Measurements from ENCODE around the gene GRID2.

Gene GRID2

DNA sequence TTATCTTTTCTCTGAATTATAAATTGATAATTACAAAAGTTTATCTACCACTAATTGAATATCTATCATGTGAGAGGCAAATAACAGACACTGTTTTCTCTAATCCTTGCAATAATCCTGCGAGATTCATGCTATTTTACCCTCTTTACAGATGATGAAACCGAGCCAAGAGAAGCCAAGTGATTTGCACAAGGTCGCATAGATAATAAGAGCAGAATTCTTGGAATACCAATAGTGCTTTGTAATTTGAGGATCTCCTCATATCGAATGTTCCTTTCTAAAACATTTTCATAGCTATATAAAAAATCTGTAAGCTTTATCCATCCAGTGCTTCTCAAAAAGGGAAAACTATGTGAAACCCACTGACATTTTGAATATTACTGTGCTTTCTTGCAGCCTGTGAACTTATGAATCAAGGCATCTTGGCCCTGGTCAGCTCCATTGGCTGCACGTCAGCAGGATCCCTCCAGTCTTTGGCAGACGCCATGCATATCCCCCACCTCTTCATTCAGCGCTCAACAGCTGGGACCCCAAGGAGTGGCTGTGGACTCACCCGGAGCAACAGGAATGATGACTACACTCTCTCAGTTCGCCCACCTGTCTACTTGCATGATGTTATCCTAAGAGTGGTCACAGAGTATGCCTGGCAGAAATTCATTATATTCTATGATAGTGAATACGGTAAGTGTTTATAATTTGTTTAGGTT, 781.0 kb downstream of the GRID2 start:
- DNase-seq (ENCODE audit: low read depth), result no peak

- DNase-seq (ENCODE audit: low read depth), result no peak
Measured at GRCh38 chr4:93086356-93086755, 782.6 kb downstream of the GRID2 start.

- DNase-seq (ENCODE audit: low read depth), result no peak
Measured at GRCh38 chr4:93092765-93093164, 789.0 kb downstream of the GRID2 start.

GRCh38 chr4:93103042-93103441, 799.3 kb downstream of the GRID2 start:
- DNase-seq (ENCODE audit: low read depth), result no peak

DNA sequence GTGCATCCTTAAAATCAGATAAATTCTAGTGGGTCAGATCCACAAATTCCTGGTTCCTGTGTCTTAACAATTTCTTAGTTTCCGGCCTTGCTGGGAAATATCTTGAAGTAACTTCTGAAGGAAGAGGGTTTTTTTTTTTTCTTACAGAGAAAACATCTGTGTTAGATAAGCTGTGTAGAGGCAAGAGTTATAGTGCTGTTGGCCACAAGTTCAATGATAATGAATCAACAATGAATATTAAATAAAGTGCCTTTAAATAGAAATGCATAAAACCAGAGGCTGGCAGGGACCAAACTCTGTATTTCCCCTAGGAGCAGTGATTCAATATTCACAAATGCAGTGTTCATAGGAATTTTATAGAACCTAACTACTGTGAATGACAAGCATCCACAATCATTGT, 812.9 kb downstream of the GRID2 start:
- no peak for DNase-seq (ENCODE audit: low read depth)

DNA sequence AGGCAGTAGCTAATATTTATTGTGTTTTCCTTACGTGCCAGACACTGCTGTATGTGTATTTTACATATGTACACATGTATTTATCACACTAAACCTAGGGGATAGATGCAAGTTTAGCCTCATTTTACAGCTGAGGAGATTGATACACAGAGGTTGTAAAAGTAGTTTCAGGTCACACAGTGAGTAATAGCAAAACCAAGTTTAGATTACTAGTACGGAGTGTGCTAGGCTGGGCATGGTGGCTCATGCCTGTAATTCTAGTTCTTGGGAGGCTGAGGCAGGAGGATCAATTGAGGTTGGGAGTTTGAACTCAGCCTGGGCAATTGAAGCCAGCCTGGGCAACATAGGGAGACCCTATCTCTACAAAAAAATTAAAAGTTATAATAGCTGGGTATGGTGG, 823.7 kb downstream of the GRID2 start:
- no peak for DNase-seq (ENCODE audit: low read depth)

GRCh38 chr4:93132631-93133030, 828.9 kb downstream of the GRID2 start:
- DNase-seq (ENCODE audit: low read depth), result no peak

DNA sequence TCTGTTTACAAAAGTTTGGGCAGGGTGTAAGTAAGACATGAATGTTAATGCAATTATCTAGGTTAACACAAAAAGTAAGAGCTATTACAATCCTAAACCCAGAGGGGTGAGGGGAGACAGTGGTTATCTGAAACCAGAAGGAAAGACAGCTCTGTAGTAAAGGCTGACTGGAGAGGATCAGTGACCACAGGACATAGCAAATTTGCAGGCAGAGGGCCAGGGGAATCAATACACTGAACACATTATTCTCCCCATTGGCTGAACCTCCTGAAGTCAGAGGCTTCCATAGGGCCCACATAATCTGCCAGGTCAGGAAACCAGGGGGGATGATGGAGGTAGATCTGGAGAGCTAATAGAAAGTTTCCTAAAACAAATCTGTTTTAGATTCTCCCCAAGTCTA, 835.4 kb downstream of the GRID2 start:
- DNase-seq (ENCODE audit: low read depth), result no peak

- DNase-seq (ENCODE audit: low read depth), result no peak
Measured at GRCh38 chr4:93143902-93144301, 840.1 kb downstream of the GRID2 start.

DNA sequence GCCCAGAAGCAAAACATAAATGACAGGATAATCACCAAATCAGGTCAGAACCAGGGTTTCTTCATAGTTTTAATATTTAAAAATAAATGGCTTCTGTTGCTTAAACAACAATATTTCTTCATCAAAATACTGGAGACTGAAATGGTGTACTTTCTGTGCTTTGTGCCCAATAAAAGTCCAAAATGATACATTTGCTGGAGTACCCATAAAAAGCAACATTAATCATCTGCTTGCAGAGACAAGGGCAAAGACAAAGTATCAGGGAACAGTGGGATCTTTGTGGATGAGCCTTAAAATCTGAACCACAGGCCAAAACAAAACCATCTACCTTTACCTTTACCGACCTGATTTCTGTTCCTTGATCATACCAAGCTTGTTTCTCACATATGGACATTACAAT, 840.9 kb downstream of the GRID2 start:
- no peak for DNase-seq (ENCODE audit: low read depth)

DNA sequence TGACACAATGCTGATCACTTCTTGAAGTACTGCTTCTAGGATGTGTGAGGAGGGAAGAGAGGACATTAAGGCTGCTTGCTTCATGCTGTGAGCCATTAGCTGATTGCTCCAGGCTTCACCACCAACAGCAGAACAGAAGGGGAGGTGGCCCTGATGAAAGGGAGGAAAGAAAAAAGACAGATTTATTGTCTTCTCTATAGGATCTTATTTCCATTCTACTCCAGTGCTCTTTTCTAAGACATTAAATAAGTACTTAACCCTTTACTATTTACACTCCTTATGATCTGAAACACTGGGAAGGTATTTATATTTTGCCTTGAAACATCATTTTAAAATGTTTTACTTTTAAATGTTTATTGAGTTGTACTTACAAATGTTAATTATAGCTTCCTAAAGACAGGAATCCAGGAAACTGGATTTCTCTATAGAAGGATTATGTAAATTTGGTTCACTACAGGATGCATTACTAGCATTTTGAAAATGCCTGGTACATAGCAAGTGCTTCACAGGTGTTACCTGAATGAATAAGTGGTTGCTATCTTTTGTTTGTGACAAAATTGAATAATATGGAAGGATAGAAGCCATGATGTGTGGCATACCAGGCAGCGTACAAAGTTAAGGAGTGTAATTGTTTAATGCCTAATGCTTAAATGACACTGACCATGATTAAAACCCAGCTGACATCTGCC, 843.9 kb downstream of the GRID2 start:
- DNase-seq (ENCODE audit: low read depth), result no peak

- DNase-seq (ENCODE audit: low read depth), result no peak
Measured at GRCh38 chr4:93152491-93152890, 848.7 kb downstream of the GRID2 start.

DNA sequence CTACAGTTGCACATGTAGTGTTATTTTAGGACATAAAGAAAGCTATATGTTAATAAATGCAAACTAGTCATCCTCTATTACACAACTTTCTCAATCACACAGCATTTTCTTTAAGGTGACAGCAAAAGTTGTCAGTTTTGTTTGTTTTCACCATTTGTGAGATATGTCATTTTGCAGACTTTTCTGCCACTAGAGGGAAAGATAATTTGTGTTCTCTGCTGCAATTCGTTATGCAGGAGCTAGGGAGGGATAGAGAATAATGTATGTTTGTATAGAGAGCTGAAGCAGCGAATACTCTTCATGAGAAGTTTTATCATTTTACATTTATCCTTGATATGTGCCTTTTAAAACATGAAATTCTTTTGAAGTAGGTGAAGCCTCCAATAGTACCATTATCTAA, 854.2 kb downstream of the GRID2 start:
- DNase-seq (ENCODE audit: low read depth), result no peak

GRCh38 chr4:93168053-93168452, 864.3 kb downstream of the GRID2 start:
- DNase-seq (ENCODE audit: low read depth), result no peak

DNA sequence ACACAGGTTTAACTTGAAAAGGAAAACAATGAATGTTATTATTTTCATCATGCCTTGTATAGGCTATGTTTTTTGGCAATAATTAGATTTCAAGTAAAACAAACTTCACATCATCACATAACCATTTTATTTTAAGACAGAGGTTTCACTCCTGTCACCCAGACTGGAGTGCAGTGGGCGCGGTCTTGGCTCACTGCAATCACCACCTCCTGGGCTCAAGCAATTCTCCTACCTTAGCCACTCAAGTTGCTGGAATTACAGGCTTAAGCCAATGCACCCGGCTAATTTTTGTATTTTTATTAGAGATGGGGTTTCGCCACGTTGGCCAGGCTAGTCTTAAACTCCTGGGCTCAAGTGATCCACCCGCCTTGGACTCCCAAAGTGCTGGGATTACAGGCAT, 866.2 kb downstream of the GRID2 start:
- DNase-seq (ENCODE audit: low read depth), result no peak

DNA sequence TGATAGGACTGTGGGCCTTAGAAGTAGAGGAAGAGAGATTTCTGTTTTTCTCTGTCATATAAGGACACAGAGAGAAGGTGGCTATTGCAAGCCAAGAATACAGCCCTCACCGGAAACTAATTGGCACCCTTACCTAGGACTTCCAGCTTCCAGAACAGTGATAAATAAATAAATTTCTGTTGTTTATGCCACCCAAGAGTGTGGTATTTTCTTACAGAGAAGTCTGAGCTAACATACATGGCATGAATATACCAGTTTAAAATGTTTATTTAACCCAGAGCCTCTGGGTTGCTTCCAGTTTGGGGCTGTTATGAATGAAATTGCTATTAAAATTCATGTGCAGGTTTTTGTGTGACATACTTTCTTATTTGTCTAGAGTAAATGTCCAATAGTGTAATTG, 870.8 kb downstream of the GRID2 start:
- DNase-seq (ENCODE audit: low read depth), result no peak

GRCh38 chr4:93178279-93178678, 874.5 kb downstream of the GRID2 start:
- DNase-seq (ENCODE audit: low read depth), result no peak

DNA sequence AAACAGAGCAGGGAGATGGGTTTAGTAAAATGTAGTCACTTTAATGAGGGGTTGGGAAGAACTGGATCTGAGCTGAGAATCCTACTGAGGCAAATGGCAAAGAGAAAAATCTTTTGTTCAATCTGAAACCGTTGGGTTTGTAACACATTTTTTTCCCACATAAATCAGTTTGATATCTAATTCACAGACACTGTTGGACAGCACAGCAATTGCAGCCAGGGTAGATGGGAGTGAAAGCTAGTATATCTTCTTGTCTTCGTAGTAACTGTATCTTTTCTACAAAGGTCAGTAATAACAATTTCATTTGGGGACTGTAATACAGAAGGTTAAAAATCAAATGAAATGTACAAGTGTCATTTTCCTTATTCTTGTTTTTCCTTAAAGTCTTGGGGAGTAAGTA, 875.3 kb downstream of the GRID2 start:
- DNase-seq (ENCODE audit: low read depth), result no peak

- no peak for DNase-seq (ENCODE audit: low read depth)
Measured at GRCh38 chr4:93182722-93183121, 879.0 kb downstream of the GRID2 start.

- no peak for DNase-seq (ENCODE audit: low read depth)
Measured at GRCh38 chr4:93183576-93183975, 879.8 kb downstream of the GRID2 start.

DNA sequence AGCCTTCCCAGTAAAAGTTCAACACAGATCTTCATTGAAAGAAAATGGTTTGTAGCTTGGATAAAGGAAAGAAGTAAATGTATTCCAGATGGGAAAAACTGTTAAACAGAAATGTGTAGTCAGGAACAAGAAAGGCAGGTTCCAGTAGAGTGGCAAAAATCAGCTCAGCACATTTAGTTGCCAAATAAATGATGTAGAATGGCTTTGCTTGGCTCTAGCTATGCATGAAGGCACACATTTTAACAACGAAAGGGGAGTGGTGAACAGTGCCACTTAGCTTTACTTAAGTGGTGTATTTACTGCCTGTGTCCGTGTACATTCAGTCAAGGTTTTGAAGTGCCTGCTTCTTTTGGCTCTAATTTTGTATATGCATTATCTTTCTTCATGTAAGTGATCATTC, 880.3 kb downstream of the GRID2 start:
- no peak for DNase-seq (ENCODE audit: low read depth)

GRCh38 chr4:93186846-93187245, 883.1 kb downstream of the GRID2 start:
- DNase-seq (ENCODE audit: low read depth), result no peak

GRCh38 chr4:93187466-93187865, 883.7 kb downstream of the GRID2 start:
- no peak for DNase-seq (ENCODE audit: low read depth)

DNA sequence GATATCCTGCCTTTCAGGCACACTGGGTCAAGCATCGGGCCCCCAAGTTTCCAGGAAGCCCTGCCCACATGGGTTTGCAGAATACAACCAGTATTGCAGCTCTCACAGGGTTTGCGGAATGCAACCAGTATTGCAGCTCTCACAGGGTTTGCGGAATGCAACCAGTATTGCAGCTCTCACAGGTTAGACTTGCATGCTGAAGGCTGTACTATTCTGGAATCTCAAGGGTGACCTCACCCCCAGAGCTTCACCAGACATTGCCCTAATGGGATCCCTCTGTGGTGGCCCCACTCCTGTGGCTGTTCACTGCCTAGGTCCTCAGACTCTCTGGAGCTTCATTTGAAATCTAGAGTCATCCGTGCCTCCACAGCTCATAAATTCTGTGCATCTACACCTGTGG, 884.1 kb downstream of the GRID2 start:
- DNase-seq (ENCODE audit: low read depth), result no peak

Measured in stimulated activated CD4-positive, alpha-beta T cell treated with anti-CD3 and anti-CD28 coated beads, Interleukin-2, amount 100 ng/mL, for 4 hours (primary cell).